ENCODE measurements around the gene TMEM88. TPM values are rescaled to one million over a fixed set of nuclear protein-coding genes. Genes with fewer than 3 reads are reported as not detected.
A peak's percentile ranks its signal among the peaks of the same experiment; 100 is the strongest.

Gene TMEM88
- total and polyA plus RNA-seq, 2 donors (not counting 1 experiment from before 2014, with no cell fraction given) = 5.1 to 9.5 TPM

DNA sequence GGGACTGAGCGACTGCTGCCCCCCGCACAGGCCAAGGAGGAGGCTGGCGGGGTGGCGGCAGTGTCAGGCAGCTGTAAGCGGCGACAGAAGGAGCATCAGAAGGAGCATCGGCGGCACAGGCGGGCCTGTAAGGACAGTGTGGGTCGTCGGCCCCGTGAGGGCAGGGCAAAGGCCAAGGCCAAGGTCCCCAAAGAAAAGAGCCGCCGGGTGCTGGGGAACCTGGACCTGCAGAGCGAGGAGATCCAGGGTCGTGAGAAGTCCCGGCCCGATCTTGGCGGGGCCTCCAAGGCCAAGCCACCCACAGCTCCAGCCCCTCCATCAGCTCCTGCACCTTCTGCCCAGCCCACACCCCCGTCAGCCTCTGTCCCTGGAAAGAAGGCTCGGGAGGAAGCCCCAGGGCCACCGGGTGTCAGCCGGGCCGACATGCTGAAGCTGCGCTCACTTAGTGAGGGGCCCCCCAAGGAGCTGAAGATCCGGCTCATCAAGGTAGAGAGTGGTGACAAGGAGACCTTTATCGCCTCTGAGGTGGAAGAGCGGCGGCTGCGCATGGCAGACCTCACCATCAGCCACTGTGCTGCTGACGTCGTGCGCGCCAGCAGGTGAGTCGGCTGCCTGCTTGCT lies 5.6 kb upstream of the TMEM88 start:
- intact Hi-C loops (cut with micrococcal nuclease) = loop anchor here (10.0 kb wide), 1 partner anchor 234 kb away; the partner anchor contains the start of gene FXR2
- 98% methylated on average over 35 of the region's 35 CpGs for WGBS (ENCODE audit: insufficient coverage)
- H3K4me3 Mint-ChIP-seq = no peak overlapping the region

DNA sequence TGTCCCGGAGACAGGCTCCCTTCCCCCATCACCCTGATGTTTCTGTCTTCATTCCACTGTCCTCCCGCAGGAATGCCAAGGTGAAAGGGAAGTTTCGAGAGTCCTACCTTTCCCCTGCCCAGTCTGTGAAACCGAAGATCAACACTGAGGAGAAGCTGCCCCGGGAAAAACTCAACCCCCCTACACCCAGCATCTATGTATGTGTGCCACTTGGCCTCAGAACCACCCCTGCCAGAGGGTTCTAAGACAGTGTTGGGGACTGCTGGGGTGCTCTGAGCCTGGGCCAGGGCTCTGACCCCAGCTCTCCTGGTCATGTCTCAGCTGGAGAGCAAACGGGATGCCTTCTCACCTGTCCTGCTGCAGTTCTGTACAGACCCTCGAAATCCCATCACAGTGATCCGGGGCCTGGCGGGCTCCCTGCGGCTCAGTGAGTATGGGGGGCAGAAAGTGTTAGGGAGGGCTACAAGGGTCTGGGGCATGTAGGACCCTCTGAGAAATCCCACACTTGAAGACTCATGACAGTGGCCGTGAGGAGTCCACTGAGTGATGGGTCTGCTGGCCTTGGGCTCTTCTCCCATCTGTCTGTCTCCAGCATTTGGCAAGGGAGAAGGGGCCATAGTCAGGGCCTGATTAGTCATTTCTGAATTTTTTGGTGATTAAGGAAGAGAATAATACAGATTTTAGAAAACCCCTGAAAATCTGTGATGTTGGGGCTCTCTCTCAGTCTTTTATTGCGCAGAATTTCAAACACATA lies 4.9 kb upstream of the TMEM88 start:
- Mint-ChIP-seq H3K9me3 (ENCODE audit: insufficient read depth) (no peaks in the 10 kb centered on the region), H3K4me3 (peak overlapping the region; percentile 29), H3K27me3 (no peaks in the 10 kb centered on the region), H3K4me1 (peaks cover 28% of the 10 kb centered on the region), H3K27ac (no peak overlapping the region)
- 82% methylated on average over 7 of the region's 12 CpGs for WGBS (ENCODE audit: insufficient coverage)
- peak; percentile 46 for DNase-seq
- H3K27me3 ChIP-seq (replicated peaks in 1 of 4; ENCODE audit: control extremely low read depth in 1 of 4, control insufficient read depth in 3 of 4, insufficient read depth in 4 of 4, low read length in 3 of 4) = no peaks in the 10 kb centered on the region
- CTCF ChIA-PET = interaction anchor here (0.6 to 4.0 kb wide), 8 partner anchors 7 to 139 kb away, joined by 3 to 49 read pairs (median 7); partner anchors contain the start of gene KDM6B
- H3K4me3 ChIP-seq (ENCODE audit: control extremely low read depth in 1 of 5, extremely low read depth in 1 of 5, insufficient read depth in 1 of 5, low read depth in 2 of 5, low read length in 4 of 5) = no peak overlapping the region
- peaks cover 0 to 41% of the 10 kb centered on the region in 2 experiments for H3K36me3 ChIP-seq (replicated peaks in 1 of 2; ENCODE audit: control extremely low read depth in 1 of 2, control insufficient read depth in 1 of 2, extremely low read depth in 1 of 2, insufficient read depth in 2 of 2, low read length in 1 of 2)
- ATAC-seq (ENCODE audit: low read depth) = no peak
- peaks cover 77% of the 10 kb centered on the region for H4K20me1 ChIP-seq (ENCODE audit: control insufficient read depth, insufficient read depth, low read length, poor library complexity, severe bottlenecking)
- H3K79me2 ChIP-seq (ENCODE audit: control insufficient read depth, insufficient read depth, low read length) = peaks cover 30% of the 10 kb centered on the region
- no peak overlapping the region for H2AFZ ChIP-seq (ENCODE audit: insufficient read depth, low read depth, low read length, poor library complexity, severe bottlenecking)
- TF ChIP-seq EZH2 (IDR thresholded peaks at IDR 0.05; ENCODE audit: borderline replicate concordance, insufficient read depth, low read depth, low read length, poor library complexity, severe bottlenecking) = no peak
- TF ChIP-seq, protein P1, sequence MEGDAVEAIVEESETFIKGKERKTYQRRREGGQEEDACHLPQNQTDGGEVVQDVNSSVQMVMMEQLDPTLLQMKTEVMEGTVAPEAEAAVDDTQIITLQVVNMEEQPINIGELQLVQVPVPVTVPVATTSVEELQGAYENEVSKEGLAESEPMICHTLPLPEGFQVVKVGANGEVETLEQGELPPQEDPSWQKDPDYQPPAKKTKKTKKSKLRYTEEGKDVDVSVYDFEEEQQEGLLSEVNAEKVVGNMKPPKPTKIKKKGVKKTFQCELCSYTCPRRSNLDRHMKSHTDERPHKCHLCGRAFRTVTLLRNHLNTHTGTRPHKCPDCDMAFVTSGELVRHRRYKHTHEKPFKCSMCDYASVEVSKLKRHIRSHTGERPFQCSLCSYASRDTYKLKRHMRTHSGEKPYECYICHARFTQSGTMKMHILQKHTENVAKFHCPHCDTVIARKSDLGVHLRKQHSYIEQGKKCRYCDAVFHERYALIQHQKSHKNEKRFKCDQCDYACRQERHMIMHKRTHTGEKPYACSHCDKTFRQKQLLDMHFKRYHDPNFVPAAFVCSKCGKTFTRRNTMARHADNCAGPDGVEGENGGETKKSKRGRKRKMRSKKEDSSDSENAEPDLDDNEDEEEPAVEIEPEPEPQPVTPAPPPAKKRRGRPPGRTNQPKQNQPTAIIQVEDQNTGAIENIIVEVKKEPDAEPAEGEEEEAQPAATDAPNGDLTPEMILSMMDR (IDR thresholded peaks at IDR 0.05) = no peak
- H3K9me3 ChIP-seq (ENCODE audit: control extremely low read depth in 1 of 3, control insufficient read depth in 2 of 3, insufficient read depth in 1 of 3, low read length in 2 of 3) = no peaks in the 10 kb centered on the region
- no peak overlapping the region for H3K9ac ChIP-seq (ENCODE audit: low read length)
- H3K4me2 ChIP-seq (replicated peaks; ENCODE audit: low read depth, low read length, poor library complexity, severe bottlenecking) = no peak overlapping the region
- no peak overlapping the region for H3K27ac ChIP-seq (ENCODE audit: low read length in 2 of 2)
- H3K4me1 ChIP-seq (ENCODE audit: control insufficient read depth in 2 of 2, insufficient read depth in 2 of 2, low read length in 2 of 2) = peaks cover 15 to 26% of the 10 kb centered on the region in 2 donors
- POLR2A ChIA-PET = no interaction called here
- intact Hi-C loops (cut with micrococcal nuclease) = loop anchor here (10.0 kb wide), 1 partner anchor 235 kb away; the partner anchor contains the start of gene FXR2

More for the DNA sequence above, 5.6 kb upstream of the TMEM88 start:
- no peak overlapping the region for H3K4me3 ChIP-seq (ENCODE audit: control extremely low read depth in 1 of 5, extremely low read depth in 1 of 5, insufficient read depth in 1 of 5, low read depth in 2 of 5, low read length in 4 of 5)
- no peaks in the 10 kb centered on the region for H3K27me3 ChIP-seq (replicated peaks in 1 of 4; ENCODE audit: control extremely low read depth in 1 of 4, control insufficient read depth in 3 of 4, insufficient read depth in 4 of 4, low read length in 3 of 4)
- CTCF ChIA-PET = interaction anchor here (0.6 to 4.0 kb wide), 2 partner anchors 15 to 106 kb away, joined by 3 to 49 read pairs; partner anchors contain the start of gene KDM6B
- peaks cover 30% of the 10 kb centered on the region for H3K4me1 Mint-ChIP-seq
- peaks cover 31% of the 10 kb centered on the region for H3K79me2 ChIP-seq (ENCODE audit: control insufficient read depth, insufficient read depth, low read length)
- no peaks in the 10 kb centered on the region for H3K9me3 ChIP-seq (ENCODE audit: control extremely low read depth in 1 of 3, control insufficient read depth in 2 of 3, insufficient read depth in 1 of 3, low read length in 2 of 3)
- POLR2A ChIA-PET = no interaction called here
- H3K4me2 ChIP-seq (replicated peaks; ENCODE audit: low read depth, low read length, poor library complexity, severe bottlenecking) = no peak overlapping the region
- peak; percentile 49 for DNase-seq
- no peak overlapping the region for H2AFZ ChIP-seq (ENCODE audit: insufficient read depth, low read depth, low read length, poor library complexity, severe bottlenecking)
- no peaks in the 10 kb centered on the region for H3K27me3 Mint-ChIP-seq
- H3K27ac ChIP-seq (ENCODE audit: low read length in 2 of 2) = no peak overlapping the region
- no peak for ATAC-seq (ENCODE audit: low read depth)
- H3K9ac ChIP-seq (ENCODE audit: low read length) = no peak overlapping the region
- peaks cover 82% of the 10 kb centered on the region for H4K20me1 ChIP-seq (ENCODE audit: control insufficient read depth, insufficient read depth, low read length, poor library complexity, severe bottlenecking)
- H3K27ac Mint-ChIP-seq = no peak overlapping the region
- H3K4me1 ChIP-seq (ENCODE audit: control insufficient read depth in 2 of 2, insufficient read depth in 2 of 2, low read length in 2 of 2) = peaks cover 17 to 33% of the 10 kb centered on the region in 2 donors
- no peaks in the 10 kb centered on the region for H3K9me3 Mint-ChIP-seq (ENCODE audit: insufficient read depth)
- H3K36me3 ChIP-seq (replicated peaks in 1 of 2; ENCODE audit: control extremely low read depth in 1 of 2, control insufficient read depth in 1 of 2, extremely low read depth in 1 of 2, insufficient read depth in 2 of 2, low read length in 1 of 2) = peaks cover 0 to 41% of the 10 kb centered on the region in 2 experiments
- TF ChIP-seq EZH2 (IDR thresholded peaks at IDR 0.05; ENCODE audit: borderline replicate concordance, insufficient read depth, low read depth, low read length, poor library complexity, severe bottlenecking) = no peak
